Right lobe of liver (tissue), 6 donors: ENCODE data around the gene STMP1. TPM values are rescaled to one million over a fixed set of nuclear protein-coding genes. Genes with fewer than 3 reads are reported as not detected.

ENCODE experiments used
- ATAC-seq, 4 donors: fragments of 200-7000 bp; cut with Tn5 transposase; one replicate each; pipeline ENCODE4 v1.9.1; 2020; ENCODE audit warnings: mild to moderate bottlenecking in 4 of 4, moderate library complexity in 4 of 4
- DNase-seq, 3 donors: peaks; one replicate each; pipeline ENCODE4 v3.0.0-alpha.2; 2020
- H3K27ac ChIP-seq, 3 donors: fragments of 200-600 bp; one replicate each; pipeline ENCODE4 v1.8.0; 2022
- H3K27me3 ChIP-seq, 2 donors: fragments of 200-600 bp; one replicate each; pipeline ENCODE4 v1.8.0; 2022
- H3K36me3 ChIP-seq, 4 donors: fragments of 200-600 bp; sonication (generic) in 1 of 4; one replicate each; pipeline versions ENCODE4 v1.5.1 to v1.8.0; 2017 to 2022; ENCODE audit warnings: control low read depth in 1 of 4
- H3K4me1 ChIP-seq, 4 donors: fragments of 200-600 bp; sonication (generic) in 1 of 4; one replicate each; pipeline versions ENCODE4 v1.5.1 to v1.8.0; 2017 to 2022; ENCODE audit warnings: control low read depth in 1 of 4
- H3K4me3 ChIP-seq, 3 donors: fragments of 200-600 bp; one replicate each; pipeline ENCODE4 v1.8.0; 2022
- H3K9me3 ChIP-seq, 4 donors: fragments of 200-600 bp; sonication (generic) in 1 of 4; one replicate each; pipeline versions ENCODE4 v1.5.1 to v1.8.0; 2017 to 2022; ENCODE audit warnings: control low read depth in 1 of 4
- POLR2A ChIP-seq: fragments of 450-650 bp; IDR thresholded peaks from one replicate; pipeline ENCODE4 v1.6.1; 2017; ENCODE audit warnings: antibody characterized with exemption, mild to moderate bottlenecking
- WGBS: methylation state at CpG from one replicate; pipeline ENCODE4 v1.1.6; 2018; ENCODE audit warnings: low coverage, low lambda C conversion rate; ENCODE audit not compliant: insufficient coverage; ENCODE audit errors: missing lambda C conversion rate; 5-methylcytosine and 5-hydroxymethylcytosine counted together
- intact Hi-C, 2 donors: fragments of 100-400 bp; cut with DNase I; formaldehyde crosslinking; loops; one replicate each; pipeline versions ENCODE4 v1.11.2 to v1.14.1; 2022
- total RNA-seq, 6 experiments: library from RNA; depleted of rRNA in 2 of 6; stranded (reverse); fragments of >200 nt in 2 of 6; fragmentation: NEBNext Ultra II Directional in 3 of 6; extraction: Animal tissue kit (Norgen Biotek cat#: 25700) in 3 of 6; gene quantifications; one replicate each; pipeline versions ENCODE4 v1.1.0 to v1.2.4, GENCODE V29; 2016 to 2023
- TF ChIP-seq, protein P1 (sequence below), 4 donors: fragments of 200-600 bp in 3 of 4; fragments of 450-650 bp in 1 of 4; IDR thresholded peaks; one replicate each; pipeline versions ENCODE4 v1.5.1 to v1.8.0; 2016 to 2022; ENCODE audit warnings: antibody characterized with exemption in 4 of 4, mild to moderate bottlenecking in 2 of 4
- donor health status: DM: no; HTN: yes; CAD: no.
- donor health status: DM: no; HTN: no; CAD: no.
- donor health status: DM: no; HTN: no; CAD: no.
- donor health status: DM: no; HTN: yes; CAD: no.
- donor health status: DM: no; HTN: yes; CAD: no.

The STMP1 gene
- total RNA-seq, 6 experiments from 2014 or later, result 8.8 to 20.6 (median 14.6) TPM

DNA sequence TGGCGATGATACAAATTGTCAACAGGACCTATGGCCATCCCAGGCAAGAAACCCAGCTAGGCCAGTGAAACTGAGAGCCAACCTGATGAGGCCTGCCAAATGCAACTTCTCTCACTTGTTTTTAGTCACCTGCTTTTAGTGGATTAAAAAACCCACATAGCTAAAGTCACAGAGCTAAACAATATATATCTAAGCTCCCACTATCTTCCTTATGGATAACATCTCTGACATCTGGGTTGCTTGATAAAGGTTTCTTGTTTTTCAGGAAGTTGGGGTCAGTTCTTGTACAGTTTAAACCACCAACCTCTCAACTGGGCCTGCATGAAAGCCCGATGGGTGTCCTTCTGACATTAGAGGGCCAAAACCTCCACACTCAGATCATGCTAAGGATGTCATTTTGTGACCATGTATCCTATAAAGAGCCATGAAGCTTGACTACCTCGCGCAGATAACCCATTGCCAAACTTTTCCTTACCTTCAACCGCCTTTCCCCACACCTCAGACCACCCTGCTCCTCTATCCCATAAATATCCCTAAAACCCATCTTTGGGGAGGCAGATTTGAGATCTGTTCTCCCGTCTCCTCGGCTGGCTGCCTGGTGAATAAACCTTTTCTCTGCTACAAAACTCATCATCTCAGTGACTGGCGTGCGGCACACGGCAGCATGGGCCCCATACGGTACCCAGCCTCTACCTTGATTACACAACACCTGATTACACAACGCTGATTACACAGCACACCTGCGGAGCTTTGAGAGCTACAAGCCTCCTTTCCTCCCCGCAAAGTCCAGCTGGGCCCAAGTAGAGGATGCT, 797 bp upstream of the STMP1 start:
- peak overlapping the region; percentile 88 to 97 (median 97) for H3K4me3 ChIP-seq
- no peaks in the 10 kb centered on the region for H3K9me3 ChIP-seq
- peaks cover 0 to 11% (median 0%) of the 10 kb centered on the region in 4 donors for H3K4me1 ChIP-seq
- TF ChIP-seq, protein P1, sequence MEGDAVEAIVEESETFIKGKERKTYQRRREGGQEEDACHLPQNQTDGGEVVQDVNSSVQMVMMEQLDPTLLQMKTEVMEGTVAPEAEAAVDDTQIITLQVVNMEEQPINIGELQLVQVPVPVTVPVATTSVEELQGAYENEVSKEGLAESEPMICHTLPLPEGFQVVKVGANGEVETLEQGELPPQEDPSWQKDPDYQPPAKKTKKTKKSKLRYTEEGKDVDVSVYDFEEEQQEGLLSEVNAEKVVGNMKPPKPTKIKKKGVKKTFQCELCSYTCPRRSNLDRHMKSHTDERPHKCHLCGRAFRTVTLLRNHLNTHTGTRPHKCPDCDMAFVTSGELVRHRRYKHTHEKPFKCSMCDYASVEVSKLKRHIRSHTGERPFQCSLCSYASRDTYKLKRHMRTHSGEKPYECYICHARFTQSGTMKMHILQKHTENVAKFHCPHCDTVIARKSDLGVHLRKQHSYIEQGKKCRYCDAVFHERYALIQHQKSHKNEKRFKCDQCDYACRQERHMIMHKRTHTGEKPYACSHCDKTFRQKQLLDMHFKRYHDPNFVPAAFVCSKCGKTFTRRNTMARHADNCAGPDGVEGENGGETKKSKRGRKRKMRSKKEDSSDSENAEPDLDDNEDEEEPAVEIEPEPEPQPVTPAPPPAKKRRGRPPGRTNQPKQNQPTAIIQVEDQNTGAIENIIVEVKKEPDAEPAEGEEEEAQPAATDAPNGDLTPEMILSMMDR (IDR thresholded peaks at IDR 0.05), result no peak
- H3K36me3 ChIP-seq, result no peaks in the 10 kb centered on the region
- H3K27ac ChIP-seq, result peak overlapping the region; percentile 72 to 91 (median 84)
- WGBS, result 38% methylated on average over 7 of the region's 14 CpGs
- DNase-seq (no peak), ATAC-seq (peak; percentile 68 to 80 (median 74))
- intact Hi-C loops, result no loop called here
- H3K27me3 ChIP-seq, result no peaks in the 10 kb centered on the region

GRCh38 chr7:135662123-135662372, 266 bp upstream of the STMP1 start:
- no peaks in the 10 kb centered on the region for H3K36me3 ChIP-seq
- no peak for ATAC-seq
- peaks cover 0 to 11% (median 0%) of the 10 kb centered on the region in 4 donors for H3K4me1 ChIP-seq
- H3K9me3 ChIP-seq, result no peaks in the 10 kb centered on the region
- peak in 1 of 3 donors; percentile 65 for DNase-seq
- H3K27ac ChIP-seq, result peak overlapping the region; percentile 72 to 91 (median 84)
- WGBS, result 5% methylated on average over 7 of the region's 17 CpGs
- H3K4me3 ChIP-seq, result peak overlapping the region; percentile 88 to 97 (median 97)
- intact Hi-C loops, result no loop called here
- TF ChIP-seq POLR2A, result no peak
- TF ChIP-seq, protein P1 (IDR thresholded peaks at IDR 0.05), result no peak
- H3K27me3 ChIP-seq, result no peaks in the 10 kb centered on the region

GRCh38 chr7:135664046-135664589, 1.8 kb downstream of the STMP1 start:
- intact Hi-C loops, result no loop called here
- no peak for ATAC-seq
- Histone ChIP-seq H3K4me3 (no peak overlapping the region), H3K9me3 (no peaks in the 10 kb centered on the region), H3K27ac (peak overlapping the region in 1 of 3 donors; percentile 91), H3K4me1 (peaks cover 0 to 11% (median 0%) of the 10 kb centered on the region in 4 donors), H3K27me3 (no peaks in the 10 kb centered on the region), H3K36me3 (no peaks in the 10 kb centered on the region)
- WGBS, result 88% methylated on average over 3 of the region's 3 CpGs
- no peak for TF ChIP-seq POLR2A
- TF ChIP-seq, protein P1 (IDR thresholded peaks at IDR 0.05), result no peak
- no peak for DNase-seq

GRCh38 chr7:135665042-135665441, 2.7 kb downstream of the STMP1 start:
- TF ChIP-seq, protein P1 (IDR thresholded peaks at IDR 0.05), result no peak
- TF ChIP-seq POLR2A, result no peak
- H3K27me3 ChIP-seq, result no peaks in the 10 kb centered on the region
- WGBS, result 84% methylated on average over 3 of the region's 3 CpGs
- H3K36me3 ChIP-seq, result no peaks in the 10 kb centered on the region
- ATAC-seq (no peak), DNase-seq (no peak)
- intact Hi-C loops, result no loop called here
- no peak overlapping the region for H3K4me3 ChIP-seq
- no peak overlapping the region for H3K27ac ChIP-seq
- H3K4me1 ChIP-seq, result peaks cover 0 to 11% (median 0%) of the 10 kb centered on the region in 4 donors
- no peaks in the 10 kb centered on the region for H3K9me3 ChIP-seq
